ENCODE results near the gene BRWD1.

The BRWD1 gene

GRCh38 chr21:39152271-39152670 lies 161.2 kb downstream of the BRWD1 start:
- in situ Hi-C loops (cut with MboI; ENCODE audit: low pct_unique_long_range_greater_than_20kb, low sequenced_read_pairs, unreplicated experiment): no loop called here
- DNase-seq (ENCODE audit: low spot score): no peak
- TF ChIP-seq, protein P1, sequence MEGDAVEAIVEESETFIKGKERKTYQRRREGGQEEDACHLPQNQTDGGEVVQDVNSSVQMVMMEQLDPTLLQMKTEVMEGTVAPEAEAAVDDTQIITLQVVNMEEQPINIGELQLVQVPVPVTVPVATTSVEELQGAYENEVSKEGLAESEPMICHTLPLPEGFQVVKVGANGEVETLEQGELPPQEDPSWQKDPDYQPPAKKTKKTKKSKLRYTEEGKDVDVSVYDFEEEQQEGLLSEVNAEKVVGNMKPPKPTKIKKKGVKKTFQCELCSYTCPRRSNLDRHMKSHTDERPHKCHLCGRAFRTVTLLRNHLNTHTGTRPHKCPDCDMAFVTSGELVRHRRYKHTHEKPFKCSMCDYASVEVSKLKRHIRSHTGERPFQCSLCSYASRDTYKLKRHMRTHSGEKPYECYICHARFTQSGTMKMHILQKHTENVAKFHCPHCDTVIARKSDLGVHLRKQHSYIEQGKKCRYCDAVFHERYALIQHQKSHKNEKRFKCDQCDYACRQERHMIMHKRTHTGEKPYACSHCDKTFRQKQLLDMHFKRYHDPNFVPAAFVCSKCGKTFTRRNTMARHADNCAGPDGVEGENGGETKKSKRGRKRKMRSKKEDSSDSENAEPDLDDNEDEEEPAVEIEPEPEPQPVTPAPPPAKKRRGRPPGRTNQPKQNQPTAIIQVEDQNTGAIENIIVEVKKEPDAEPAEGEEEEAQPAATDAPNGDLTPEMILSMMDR (IDR thresholded peaks at IDR 0.05; ENCODE audit: extremely low read depth, insufficient read depth, missing control alignments): no peak

- TF ChIP-seq, protein P1 (IDR thresholded peaks at IDR 0.05; ENCODE audit: extremely low read depth, insufficient read depth, missing control alignments): no peak
- in situ Hi-C loops (cut with MboI; ENCODE audit: low pct_unique_long_range_greater_than_20kb, low sequenced_read_pairs, unreplicated experiment): no loop called here
- DNase-seq (ENCODE audit: low spot score): no peak
Observed at GRCh38 chr21:39150877-39151276, 162.6 kb downstream of the BRWD1 start.

GRCh38 chr21:39150316-39150715 lies 163.1 kb downstream of the BRWD1 start:
- no peak for DNase-seq (ENCODE audit: low spot score)

GRCh38 chr21:39149882-39150281 lies 163.6 kb downstream of the BRWD1 start:
- DNase-seq (ENCODE audit: low spot score): no peak
- in situ Hi-C loops (cut with MboI; ENCODE audit: low pct_unique_long_range_greater_than_20kb, low sequenced_read_pairs, unreplicated experiment): loop anchor here (25.0 kb wide), 1 partner anchor 413 kb away; no protein-coding TSS in a partner anchor
- TF ChIP-seq, protein P1 (IDR thresholded peaks at IDR 0.05; ENCODE audit: extremely low read depth, insufficient read depth, missing control alignments): no peak

More at GRCh38 chr21:39150316-39150715, 163.1 kb downstream of the BRWD1 start:
- in situ Hi-C loops (cut with MboI; ENCODE audit: low pct_unique_long_range_greater_than_20kb, low sequenced_read_pairs, unreplicated experiment): no loop called here
- TF ChIP-seq, protein P1 (IDR thresholded peaks at IDR 0.05; ENCODE audit: extremely low read depth, insufficient read depth, missing control alignments): no peak

GRCh38 chr21:39148975-39149374 lies 164.5 kb downstream of the BRWD1 start:
- in situ Hi-C loops (cut with MboI; ENCODE audit: low pct_unique_long_range_greater_than_20kb, low sequenced_read_pairs, unreplicated experiment): loop anchor here (25.0 kb wide), 1 partner anchor 412 kb away; no protein-coding TSS in a partner anchor
- no peak for DNase-seq (ENCODE audit: low spot score)
- TF ChIP-seq, protein P1 (IDR thresholded peaks at IDR 0.05; ENCODE audit: extremely low read depth, insufficient read depth, missing control alignments): no peak

DNA sequence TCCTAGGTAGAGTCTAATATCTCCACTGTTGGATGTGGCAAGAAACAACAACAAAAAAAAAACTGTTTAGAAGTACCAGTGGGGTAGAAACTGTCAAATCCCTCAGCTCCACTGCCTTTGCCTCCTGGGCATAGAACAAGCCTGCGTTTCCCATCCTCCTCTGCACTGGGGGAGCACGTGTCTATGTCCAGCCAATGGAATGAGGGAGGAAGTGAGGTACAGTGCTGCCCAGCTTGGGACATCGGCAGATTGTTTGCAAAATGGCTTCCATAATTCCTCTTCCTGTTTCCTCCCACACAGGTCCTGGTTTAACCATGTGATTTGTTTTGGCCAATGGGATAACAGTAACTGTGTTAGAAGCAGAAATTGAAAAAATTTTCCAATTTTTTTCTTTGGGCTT lies 169.2 kb downstream of the BRWD1 start:
- TF ChIP-seq, protein P1 (IDR thresholded peaks at IDR 0.05; ENCODE audit: extremely low read depth, insufficient read depth, missing control alignments): no peak
- no peak for DNase-seq (ENCODE audit: low spot score)
- in situ Hi-C loops (cut with MboI; ENCODE audit: low pct_unique_long_range_greater_than_20kb, low sequenced_read_pairs, unreplicated experiment): loop anchor here (25.0 kb wide), 1 partner anchor 407 kb away; no protein-coding TSS in a partner anchor
